Hematopoietic multipotent progenitor cell treated with erythropoietin and hydrocortisone succinate and interleukin-3 and kit ligand, for 4 days (in vitro differentiated cells): Measurements from ENCODE around the gene ANKRD39.

Experiments used
- DNase-seq: peaks from one replicate; pipeline ENCODE4 v3.0.0-alpha.2; 2015

Gene ANKRD39

DNA sequence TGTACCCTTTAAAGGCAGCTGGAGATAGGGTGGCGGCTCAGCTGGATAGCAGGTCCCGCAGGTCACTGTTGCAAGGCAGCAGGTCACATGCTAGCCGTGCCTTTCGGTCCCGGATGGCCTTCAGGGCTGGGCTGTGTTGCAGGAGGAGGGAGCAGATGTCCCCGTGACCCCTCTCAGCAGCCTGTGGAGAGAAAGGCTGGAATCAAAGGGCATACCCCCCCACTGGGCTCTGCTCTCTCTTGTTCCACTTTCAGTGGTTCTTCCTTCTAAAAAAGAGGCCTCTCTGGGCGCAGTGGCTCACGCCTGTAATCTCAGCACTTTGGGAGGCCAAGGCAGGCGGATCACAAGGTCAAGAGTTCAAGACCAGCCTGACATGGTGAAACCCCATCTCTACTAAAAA lies 9.6 kb downstream of the ANKRD39 start:
- DNase-seq, result no peak

DNA sequence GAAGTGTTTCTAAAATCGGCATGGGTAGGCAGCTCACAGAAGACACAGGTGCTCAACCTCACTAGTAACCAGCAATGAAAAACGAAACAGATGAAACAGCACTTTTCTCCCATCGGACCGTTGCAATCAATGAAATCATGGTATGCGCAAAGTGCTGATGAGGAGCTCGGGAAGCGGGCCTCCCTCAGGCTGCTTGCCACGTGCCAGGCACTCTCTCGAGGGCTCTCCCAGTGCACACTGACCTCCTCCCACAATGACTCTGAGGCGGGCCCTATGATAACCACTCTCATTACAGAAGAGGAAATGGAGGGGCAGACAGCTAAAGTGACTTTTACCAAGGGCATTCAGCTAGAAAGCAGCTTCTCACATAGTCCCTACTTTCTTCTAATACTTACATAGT lies 10.2 kb downstream of the ANKRD39 start:
- DNase-seq, result peak; percentile 35

DNA sequence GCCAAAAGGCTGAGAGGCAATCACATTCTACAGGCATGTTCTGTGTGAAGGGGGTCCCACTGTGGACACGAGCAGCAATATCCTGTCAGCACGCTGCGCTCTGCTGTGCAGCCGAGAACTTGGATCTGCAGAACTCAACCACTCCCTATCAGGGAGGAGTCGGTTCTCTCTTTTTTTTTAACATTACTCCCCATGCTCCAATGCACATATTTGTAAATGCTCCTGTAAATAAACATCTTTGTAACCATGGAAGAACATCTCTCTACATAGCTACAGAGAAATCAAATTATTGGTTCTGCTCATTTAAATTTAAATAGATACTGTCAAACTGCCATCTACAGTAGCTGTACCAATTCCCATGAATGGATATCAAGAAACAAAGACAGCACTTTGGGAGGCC lies 11.0 kb downstream of the ANKRD39 start:
- DNase-seq, result no peak

DNA sequence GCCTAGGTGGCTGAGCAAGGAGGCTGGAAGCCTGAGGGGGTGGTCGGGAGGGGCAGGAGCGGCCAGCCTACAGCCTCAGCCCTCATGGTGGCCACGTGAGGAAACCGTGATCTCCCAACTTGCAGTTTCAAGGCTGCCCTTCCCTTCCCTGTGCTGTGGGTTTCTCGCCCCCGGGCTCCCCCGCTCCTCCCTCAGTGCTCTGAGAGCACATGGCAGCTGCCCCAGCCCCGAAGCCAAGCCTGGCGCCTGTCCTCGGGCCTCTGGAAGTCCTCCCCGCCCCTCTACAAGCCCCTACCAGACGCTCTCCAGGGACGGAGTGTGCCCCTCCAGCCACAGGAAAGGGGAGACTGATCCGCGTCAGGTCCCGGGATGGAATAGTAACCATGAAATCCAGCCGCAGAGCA lies 13.4 kb downstream of the ANKRD39 start:
- DNase-seq, result no peak

DNA sequence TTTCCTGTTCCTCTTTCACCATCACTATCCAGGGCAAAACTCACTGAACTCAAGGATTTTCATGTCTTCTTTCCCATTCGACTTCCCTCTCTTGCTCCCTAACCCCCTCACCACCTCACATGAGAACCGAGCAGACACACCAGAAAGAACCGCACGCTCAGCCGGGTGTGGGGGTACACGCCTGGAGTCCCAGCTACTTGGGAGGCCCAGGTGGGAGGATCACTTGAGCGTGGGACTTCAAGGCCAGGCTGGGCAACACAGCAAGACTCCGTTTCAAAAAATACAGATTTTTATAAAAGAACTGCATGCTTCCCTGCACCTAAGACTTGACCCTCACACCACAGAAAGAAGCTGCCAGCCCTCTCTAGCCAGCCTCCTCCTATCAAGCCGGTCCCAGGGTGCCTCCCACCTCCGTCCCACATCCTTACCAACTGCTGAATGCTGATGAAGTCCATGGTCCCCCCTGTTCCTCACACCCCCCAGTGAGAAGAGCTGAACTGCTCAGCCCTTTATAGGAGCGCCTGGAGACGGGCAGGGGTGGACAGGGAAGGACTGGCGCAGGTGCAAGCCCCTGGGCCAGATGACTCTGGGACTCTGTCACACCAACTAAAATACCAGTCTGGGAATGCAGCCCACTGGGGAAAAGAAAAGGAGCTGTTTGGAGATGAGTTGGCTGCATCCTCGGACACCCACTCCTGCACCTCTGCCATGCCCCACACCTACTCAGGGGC lies 14.1 kb downstream of the ANKRD39 start, which contains the start of gene ANKRD23:
TSS of gene ANKRD23 (minus strand) at position 484 of the 731 bp plus-strand sequence. CDS start at position 455, 29 bp downstream.
- DNase-seq, result no peak

DNA sequence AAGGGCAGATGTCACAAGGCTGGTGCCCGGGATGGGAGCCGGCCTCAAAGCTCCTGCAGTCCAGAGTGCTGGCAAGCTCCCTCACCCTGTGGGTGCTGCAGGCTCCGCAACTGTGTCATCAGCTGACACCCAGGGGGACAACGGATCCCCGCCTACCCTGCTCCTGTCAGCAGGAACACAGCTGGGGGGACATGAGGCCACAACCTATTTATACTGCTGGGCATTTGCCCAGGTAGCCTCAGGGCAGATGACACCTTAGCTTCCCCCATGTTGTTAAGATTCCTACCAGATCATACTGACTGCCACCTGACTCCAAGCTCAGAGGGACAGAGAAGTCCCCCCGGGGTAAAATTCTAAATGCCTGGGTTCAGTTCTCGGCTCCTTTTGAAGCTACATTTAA lies 15.2 kb downstream of the ANKRD39 start:
- no peak for DNase-seq

DNA sequence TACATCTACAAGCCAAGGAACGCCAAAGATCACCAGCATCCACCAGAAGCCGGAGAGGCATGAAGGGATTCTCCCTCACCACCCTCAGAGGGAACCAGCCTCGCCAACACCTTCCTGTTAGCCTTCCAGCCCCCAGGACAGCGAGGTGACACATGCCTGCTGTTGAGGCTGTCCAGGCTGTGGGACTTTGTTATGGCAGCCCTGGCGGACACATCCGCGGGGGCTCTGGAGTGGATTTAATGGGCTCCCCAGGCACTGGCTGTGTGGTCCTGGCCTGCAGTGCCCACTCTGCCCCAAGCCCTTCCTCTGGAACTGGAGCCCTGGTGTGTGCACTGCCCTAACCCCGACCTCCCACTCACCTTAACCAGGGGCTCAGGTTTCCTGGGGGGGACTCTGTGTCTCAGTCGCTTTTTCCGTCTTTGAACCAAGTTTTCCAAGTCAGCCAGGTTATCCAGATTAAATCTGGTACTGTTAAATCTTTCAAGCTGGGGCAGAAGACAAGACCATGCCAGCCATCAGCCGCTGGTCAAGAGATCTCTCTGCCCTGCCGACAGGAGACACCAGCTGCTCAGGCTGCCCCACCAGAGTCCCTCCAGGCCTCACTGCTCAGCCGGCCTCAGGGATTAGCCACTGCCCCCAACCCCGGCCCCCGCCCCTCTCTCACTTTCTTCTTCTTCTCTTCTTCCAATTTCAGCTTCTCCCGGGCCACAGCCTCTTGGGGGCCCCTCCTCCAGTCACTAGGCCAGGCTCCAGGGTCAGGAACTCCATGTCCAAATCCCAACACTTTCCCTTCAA lies 15.9 kb downstream of the ANKRD39 start:
- DNase-seq, result no peak

DNA sequence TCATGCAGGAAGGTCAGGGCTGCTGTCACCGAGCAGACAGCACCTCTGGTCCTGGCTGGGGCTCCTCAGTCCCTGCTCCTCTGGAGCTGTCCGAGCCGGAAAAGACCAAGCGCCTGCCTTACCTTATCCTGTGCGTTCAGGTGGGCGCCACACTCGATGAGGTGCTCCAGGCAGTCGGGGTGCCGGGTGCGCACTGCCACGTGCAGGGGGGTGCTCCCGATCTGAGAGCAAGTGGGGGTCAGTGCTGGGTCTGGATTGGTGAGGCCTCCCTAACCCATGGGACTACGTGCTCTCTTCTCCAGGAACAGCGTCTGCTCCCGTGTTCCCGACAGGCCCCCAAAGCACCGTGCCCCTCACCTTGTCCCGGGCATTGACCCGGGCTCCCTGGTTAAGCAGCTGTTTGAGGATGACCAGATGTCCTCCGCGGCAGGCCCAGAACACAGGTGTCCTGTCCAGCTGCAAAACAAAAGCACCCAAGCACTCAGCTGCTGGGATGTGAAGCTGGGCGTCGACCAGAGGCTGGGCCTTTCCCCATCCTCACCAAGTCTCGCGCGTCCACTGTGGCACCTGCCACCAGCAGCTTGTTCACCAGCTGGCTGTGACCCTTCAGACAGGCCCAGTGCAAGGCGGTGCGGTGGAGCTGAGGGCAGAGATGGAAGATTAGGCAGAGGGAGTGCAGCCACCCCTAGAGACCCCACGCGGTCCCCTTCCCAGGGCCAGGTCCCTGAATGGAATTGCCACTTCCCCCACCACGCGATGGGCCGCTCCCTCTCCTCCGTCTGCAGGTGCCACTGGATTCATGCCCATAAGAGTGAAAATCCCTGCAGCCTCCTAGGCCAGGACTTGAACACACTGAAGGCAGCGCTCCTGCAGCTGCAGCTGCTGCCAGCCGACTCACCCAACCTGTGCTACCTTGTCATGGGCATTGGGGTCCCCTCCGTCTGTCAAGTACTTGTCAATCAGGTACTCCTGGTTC lies 17.7 kb downstream of the ANKRD39 start:
- DNase-seq, result no peak

DNA sequence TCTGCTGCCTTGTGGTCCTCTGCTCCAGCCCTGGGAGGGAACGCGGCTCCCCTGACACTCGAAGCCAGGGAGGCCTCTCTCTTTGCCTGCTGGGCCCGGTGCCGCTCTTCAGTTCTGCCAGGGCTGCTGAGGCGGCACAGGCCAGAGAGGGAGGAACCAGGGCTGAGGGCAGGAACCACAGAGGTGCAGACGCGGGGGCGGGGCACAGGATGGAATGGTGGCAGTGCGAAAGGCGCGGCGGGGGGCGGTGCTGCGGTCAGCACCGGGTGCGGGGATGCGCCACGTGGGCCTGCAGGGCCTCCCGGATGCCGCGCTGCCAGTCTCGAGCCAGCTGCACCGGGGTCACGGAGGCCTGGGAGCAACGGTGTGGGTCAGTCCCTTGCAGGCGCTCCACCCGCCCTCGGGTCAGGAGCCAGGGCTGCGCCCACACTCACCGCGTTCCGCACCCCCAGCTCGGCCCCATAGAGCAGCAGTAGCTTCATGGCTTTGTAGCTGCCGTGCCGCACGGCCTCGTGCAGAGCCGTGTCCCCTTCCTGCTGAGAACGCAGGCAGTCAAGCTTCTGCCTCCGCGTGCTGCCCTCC lies 18.4 kb downstream of the ANKRD39 start:
- peak; percentile 91 for DNase-seq

DNA sequence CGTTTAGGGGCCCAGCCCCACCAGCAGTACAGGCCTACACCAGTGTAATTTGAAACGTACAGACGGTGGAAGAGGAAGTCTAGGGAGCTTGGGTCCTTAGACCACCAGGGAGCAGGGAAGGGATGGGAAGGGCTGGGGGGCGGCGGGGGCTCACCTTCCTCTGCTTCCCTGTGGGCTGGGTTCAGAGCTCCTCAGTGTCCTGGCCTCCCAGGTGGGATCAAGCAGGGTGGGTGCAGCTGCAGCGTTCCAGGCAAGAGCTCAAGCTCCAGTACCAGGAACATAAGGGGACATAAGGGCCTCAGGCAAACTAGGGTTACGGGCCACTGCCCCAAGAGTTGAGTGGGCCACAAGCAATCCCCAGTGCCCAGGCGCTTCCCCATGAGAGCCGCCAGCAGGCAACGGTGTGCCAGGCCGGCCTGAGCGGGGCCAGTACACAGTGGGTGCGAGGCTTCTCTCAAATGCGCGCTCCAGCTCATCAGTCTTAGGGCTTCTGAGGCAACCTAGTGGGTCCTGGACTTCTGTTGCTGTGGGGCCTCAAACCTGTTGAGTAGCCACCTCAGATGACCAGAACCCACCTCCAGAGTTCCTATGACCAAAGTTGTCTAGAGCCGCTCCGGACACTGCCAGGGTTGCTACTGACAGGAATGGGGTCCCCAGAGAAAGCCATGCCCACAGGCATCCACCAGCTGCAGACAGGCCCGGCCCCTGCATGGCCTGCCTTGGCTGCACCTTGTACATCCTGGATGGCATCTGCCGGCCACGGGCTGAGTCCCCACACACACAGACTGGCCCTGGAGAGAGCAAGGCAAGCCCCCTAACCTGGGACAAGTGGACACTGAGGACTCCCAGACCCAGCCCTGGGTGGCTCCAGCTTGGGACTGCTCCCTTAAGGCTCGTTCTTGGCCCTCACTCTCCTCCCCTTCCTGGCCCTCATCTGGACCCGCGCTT lies 19.2 kb downstream of the ANKRD39 start:
- DNase-seq, result no peak

DNA sequence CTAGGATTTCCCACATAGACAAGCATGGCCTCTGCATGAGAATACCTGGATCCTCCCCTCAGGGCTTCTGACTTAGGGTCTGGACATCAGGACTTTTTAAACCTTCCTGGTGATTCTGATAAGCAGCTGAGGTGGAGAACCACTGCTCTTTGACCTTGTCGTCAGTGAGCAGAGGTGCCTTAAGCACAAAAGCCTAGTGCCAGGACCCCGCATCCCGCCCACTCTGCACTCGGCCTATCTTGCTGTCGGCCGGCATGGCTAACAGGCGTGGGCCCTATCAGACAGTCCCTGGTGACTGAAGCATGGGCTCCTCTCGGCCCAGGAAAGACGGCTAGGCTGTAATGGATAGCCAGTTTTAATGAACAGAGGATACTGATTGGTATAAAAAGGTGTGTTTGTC lies 20.2 kb downstream of the ANKRD39 start:
- no peak for DNase-seq

DNA sequence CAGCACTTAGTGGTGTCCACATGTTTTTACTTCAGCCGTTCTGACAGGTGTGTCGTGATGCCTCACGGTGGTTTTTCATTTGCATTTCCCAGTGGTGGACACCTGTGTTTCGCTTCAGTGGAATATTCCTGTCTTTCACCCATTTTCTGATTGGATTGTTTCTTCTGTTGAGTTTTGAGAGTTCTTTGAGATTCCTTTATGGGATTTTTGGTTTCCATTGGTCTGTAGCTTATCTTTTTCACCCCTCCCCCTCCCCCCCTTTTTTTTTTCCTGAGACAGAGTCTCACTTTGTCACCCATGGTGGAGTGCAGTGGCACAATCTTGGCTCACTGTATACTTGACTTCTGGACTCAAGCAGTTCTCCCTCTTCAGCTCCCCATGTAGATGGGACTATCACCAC lies 22.0 kb downstream of the ANKRD39 start:
- no peak for DNase-seq

DNA sequence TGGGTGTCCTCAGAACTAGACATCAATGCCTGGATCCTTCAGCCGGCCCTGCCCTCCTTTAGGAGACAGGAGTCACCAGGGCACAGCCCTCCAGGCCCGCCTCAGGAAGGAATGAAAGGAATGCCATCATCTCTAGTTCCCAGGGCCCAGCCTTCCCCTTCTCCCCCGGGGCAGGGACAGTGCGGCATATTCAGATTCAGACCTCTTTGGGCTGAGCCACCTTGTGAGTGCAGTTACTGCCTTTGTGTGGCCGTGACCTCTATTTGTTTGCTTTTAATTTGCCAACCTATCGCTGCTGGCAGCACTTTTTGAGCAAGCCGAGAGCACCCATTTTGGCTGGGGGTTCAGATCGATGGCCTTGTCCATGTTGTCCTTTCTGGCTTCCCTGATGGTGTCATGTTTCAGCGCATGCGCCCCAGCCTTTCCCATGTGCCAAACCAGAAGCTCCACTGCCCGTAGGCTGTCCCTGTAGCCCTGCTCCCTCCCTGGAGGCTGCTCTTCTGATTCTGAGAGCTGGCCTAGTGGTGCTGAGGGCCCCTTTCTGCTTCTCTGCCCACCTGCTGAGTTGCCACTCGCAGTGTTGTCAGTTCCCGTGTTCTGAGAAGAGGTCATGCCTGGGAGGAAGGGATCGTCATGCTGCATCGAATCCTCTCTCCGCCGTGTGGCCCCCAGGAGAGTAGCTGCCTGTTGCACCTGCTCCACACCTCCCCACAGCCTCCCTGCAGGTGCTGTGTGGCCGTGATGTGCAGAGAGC lies 24.9 kb downstream of the ANKRD39 start:
- DNase-seq, result no peak

DNA sequence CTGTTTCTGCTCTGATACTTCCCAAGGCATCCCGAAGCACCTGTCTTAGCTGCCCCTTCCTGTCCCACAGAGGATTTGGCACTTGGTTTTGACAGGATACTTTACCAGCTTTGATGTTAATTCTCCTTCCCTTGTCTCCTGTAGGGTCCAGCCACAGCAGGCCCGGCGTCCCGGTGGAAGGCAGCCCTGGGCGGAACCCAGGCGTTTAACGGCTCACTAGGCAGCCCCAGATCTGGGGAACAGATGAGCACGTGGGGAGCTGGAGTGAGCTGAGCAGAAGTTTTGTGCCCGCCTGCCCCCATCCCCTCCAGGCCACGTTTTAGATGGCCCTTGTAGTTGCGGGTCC lies 25.4 kb downstream of the ANKRD39 start:
- no peak for DNase-seq

DNA sequence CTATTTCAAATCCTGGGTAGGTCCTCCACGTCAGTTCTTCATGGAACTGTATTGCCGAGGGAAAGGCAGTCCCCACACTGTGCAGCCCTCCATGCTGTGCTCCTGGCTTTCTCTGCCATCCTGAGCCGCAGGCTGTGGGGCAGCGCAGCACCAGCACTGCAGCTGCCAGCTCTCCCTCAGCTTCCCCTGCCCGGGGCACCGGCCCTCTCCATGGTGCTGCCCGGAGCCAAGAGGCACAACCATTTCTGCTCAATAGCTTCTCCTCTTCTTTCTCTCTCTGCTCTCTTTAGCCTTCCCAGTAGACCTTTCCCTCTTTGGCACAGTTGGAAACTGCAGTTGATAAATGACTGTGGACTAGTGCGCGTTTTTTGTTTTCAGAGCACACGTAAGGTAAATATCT lies 26.1 kb downstream of the ANKRD39 start:
- no peak for DNase-seq

DNA sequence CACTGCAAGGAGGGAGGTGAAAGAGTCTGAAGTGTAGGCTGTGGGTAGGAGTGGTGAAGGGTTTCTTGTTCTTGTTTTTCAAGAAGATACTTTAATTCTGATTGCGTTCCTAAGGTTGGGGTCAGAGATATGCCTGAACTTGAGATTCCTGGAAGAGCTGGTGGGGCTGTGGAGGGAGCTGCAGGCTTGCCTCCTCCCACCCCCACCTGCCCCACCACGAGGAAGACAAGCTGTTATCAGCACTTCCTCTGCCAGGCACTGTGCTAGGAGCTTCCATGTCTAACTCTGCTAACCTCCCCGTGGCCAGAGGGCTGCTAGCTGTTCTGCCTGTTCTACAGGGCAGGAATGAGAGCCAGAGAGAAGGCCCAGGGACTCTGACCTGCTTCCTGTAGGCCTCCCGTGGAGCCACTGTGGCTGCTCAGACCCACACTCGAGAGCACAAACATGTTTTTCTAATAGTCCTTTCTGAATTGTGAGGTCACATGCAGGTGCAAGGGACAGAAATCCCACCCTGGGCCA lies 27.7 kb downstream of the ANKRD39 start:
- DNase-seq, result peak; percentile 58

DNA sequence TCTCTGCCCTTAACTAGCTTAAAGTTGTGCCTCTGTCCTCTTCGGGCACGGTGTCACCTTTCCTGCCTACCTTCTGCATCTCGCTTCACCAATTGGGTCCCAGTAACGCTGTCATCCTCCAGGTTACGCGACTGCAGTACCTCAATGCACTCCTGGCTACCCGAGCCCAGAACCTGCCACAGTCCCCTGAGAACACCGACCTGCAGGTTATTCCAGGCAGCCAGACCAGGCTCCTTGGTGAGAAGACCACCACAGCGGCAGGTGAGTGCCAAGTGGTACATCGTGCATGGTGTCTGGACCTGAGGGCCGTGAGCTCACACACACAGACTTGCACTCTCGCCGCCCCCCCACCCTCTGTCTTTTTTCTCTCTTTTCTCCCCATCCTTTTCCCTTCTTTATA lies 28.9 kb downstream of the ANKRD39 start:
- DNase-seq, result no peak

DNA sequence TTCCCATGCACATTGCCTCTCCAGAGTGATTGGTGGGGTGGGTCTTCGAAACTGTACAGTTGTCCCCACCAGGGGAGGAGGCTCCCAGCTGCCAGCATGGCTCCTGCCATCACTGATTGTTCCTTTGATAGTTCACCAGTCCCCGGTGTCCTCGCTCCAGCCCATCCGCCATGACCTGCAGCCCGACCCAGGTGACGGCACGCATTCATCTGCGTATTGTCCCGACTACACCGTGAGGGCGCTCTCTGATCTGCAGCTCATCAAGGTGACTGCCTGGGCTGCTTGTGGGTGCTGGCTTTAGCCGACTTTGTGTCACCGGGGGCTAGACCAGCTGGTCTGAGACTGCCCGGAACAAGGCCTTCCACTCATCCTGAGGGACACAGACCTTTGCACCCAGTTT lies 29.4 kb downstream of the ANKRD39 start:
- no peak for DNase-seq

DNA sequence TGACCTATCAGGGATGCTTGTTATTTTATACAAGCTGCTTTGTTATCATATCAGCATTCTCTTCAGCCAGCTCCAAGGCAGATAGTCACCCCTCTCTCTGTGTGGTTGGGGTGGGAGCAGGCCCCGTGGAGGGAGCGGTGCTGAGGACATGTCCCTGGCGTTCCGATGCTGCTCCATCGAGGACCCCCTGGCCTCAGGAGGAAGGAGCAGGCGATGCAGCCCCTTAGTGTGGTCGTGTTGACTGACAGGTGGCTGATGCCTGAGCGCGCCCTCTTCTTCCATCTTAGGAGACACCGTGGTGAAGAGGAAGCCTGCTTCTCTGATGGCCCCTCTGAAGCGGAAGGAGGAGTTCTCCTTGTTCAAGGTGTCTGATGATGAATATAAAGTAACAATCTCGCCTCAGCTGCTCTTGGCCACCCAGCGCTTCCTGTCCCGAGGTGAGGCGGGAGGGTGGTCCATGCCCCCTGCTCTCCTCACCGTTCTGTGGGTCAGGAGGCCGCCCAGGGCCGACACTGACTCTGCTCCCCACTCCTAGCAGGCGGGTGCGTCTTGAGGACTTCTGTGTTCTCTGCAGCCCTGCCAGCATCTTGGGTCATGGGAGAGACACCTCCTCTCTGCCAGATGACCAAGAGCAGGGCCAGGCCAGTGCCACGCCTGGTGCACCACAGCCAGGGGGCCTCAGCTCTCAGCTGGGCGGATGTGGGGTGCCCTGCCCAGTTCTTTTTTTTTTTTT lies 31.1 kb downstream of the ANKRD39 start:
- DNase-seq, result no peak

DNA sequence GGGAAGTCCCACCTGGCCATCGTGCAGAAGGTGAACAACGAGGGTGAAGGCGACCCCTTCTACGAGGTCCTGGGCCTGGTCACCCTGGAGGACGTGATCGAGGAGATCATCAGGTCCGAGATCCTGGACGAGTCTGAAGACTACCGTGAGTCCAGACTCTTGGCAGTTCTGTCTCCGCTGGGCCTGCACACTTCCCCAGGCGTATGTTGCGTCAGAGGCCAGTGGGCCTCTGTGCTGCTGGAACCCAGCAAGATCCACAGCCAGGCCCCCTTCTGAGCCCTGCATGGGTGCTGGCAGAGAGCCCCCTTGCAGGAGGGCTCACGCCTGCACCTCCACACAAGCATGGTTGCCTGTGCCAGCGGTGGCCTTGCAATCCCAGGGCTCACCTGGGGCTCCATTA lies 32.8 kb downstream of the ANKRD39 start:
- no peak for DNase-seq
